HG03460 (cell line): ENCODE data around the gene TP73.

ENCODE experiments used
- ATAC-seq: cut with Tn5 transposase; IDR thresholded peaks from one replicate; pipeline ENCODE4 v1.9.1; 2021; ENCODE audit not compliant: unreplicated experiment

TP73 gene

GRCh38 chr1:3776231-3776961, 124.1 kb downstream of the TP73 start:
- no peak for ATAC-seq

- no peak for ATAC-seq
These were observed 124.8 kb downstream of the TP73 start for GRCh38 chr1:3777078-3777547.

DNA sequence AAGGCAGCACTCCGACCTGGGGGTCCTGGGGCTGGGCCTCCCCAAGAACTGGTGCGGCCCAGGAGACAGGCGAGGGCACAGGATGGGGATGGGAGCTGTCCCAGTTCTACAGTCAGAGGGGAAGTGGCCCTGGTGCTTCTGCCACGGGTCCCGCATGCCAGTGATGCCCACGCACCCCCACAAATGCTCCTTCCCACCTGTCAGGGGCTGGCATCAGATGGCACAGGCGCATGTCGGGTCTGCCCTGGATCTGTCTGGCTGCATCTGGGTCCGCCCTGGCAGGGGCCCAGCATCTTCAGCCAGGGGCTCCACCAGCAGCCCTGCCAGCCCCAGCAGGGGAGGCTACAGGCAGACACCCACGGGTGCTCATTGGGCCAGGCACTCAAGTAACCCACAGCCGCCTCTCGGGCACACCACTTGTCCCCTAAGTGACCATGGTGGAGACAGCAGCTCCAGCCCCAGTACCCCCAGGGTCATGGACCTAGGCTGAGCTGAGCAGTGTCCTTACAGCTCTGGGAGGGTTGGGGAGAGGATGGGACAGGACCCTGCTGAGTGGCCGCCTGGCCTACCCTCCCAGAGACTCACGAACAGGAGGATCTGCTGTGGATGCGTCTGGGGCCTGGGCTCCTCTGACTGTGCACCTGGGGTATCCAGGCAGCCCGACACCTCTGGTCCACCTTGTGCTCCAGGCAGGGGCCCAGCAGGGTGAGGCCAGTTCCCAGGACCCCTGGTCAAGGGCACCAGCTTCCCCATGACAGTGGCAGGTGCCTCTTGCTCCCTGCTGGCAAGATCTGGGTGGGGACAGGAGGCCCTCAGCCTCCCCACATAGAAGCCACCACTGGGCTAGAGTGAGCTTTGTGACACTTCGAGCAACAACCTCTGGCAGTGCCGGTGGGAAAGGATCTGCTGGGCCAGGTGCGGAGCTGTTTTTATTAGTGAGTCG, 125.6 kb downstream of the TP73 start:
- no peak for ATAC-seq

DNA sequence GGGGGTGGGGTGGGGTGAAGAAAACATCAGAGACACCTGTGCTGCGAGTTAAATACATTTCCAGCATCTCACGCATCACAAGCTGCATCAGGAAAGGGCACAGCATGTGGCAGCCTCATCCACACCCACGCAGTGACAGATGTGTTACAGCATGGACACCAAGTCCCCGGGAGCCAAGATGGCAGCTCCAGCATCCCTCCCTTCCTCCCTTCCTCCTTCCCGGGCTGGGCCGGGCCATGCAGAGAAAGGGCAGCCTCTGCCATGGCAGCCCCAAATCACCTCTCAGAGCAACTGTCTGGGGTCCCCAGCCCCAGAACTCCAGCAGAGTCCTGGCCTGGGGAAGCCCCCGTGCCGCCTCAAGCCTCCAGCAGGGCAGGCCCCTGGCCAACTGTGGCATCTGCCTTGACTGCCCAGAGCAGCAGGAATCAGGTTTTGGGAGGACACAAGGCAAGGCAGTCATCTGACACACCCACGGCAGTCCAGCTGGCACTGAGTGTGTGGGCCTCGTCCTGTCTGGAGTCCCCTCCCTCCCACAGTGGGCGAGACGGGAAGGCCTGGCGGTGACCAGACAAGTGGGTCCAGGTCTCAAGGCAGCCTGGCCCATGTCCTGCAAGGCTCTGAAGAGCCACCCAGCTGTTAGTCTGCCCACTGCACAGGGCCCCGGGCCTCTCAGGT, 126.4 kb downstream of the TP73 start:
- ATAC-seq, result no peak

GRCh38 chr1:3779265-3779911, 127.1 kb downstream of the TP73 start:
- no peak for ATAC-seq

DNA sequence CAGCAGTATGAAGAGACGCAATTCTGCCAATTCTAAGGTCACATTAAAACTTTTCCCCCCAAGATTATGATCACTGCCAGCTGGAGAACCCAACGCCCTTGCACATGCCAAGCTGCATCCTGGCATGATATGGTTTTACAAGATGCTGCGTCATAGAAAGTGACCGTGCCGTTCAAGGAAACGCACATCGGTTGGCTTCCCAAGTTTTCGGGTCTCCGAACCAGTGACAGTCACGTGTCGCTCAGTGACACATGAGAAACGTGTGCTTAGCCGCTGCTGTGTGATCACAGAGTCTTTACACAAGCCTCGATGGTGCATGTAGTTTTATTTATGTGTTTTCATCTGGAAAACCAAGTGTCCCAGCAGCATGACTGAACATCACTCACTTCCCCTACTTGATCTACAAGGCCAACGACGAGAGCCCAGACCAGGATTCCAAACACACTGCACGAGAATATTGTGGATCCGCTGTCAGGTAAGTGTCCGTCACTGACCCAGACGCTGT, 127.6 kb downstream of the TP73 start:
- ATAC-seq, result no peak

DNA sequence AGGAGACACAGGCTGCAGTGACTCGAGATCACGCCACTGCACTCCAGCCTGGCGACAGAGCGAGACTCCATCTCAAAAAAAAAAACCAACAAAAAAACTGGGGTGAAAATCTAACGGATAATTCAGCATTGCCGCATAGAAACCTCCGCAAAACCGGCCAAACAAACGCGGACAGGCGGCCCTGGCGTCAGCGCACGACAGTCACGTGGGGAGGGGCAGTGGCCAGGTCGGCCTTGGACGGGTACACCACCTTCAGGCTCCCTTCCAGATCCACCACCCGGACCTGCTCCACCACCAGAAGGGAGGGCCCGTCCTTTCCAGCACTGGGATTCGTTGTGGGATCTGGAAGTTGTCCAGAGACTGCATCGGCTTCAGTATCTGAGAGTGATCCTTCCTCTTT, 128.6 kb downstream of the TP73 start:
- ATAC-seq, result no peak

GRCh38 chr1:3783651-3784474, 131.5 kb downstream of the TP73 start:
- ATAC-seq, result no peak

- ATAC-seq, result no peak
These were observed 132.7 kb downstream of the TP73 start for GRCh38 chr1:3785045-3785444.

DNA sequence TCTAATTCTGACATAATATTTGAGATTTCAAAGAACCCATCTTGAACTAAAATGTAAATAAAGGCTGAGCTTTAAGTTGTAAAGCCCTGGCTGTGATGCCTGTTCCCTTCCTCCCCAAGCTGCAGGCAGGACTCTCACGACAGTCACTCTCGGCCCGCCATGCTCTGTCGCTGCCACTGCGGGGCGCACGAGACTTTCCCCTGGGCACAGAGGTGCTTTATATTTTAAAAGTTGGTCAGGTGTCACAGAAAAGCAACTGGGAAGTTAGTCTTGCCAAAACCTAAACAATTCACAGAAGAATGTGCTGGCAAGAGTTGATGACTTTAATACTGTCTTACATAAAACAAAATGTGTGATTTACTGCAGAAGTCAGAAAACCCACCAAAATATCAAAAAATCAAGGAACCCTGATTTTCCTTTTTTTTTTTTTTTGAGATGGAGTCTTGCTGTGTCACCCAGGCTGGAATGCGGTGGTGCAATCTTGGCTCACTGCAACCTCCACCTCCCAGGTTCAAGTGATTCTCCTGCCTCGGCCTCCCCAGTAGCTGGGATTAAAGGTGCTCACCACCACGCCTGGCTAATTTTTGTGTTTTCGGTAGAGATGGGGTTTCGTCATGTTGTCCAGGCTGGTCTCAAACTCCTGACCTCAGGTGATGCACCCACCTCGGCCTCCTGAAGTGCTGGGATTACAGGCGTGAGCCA, 133.3 kb downstream of the TP73 start:
- no peak for ATAC-seq
